HepG2 (cell line): Measurements from ENCODE around the gene S1PR3. TPM values are rescaled to one million over a fixed set of nuclear protein-coding genes. Genes with fewer than 3 reads are reported as not detected.

ENCODE experiments used
- ATAC-seq: fragments of 200-7000 bp; cut with Tn5 transposase; 3 replicates; pipeline ENCODE4 v1.9.1; 2020; ENCODE audit warnings: mild to moderate bottlenecking, moderate library complexity
- BruUV-seq: library from RNA; stranded (reverse); fragments of 400-500 nt; replicated peaks from 2 replicates; lab custom pipeline; 2021; lab: Mats Ljungman, UMichigan
- CTCF ChIA-PET: fragments of 300-600 bp; formaldehyde crosslinking; extraction: SDS; loops from one replicate; lab custom pipeline; 2021; ENCODE audit warnings: low total read pairs, inconsistent platforms, low intra/inter-chr PET ratio; lab: Yijun Ruan, JAX
- POLR2A ChIA-PET: fragments of 350-600 bp; sonication (Branson Sonifier 250); formaldehyde crosslinking; loops from one replicate; lab custom pipeline; 2020; ENCODE audit warnings: antibody characterized with exemption, inconsistent platforms; lab: Yijun Ruan, JAX
- DNase-seq: peaks from one replicate; pipeline ENCODE4 v3.0.0-alpha.2; 2015; ENCODE audit warnings: low spot score
- FAIRE-seq: peaks from 3 replicates; lab custom pipeline; 2011; peaks lifted over from hg19 to GRCh38; lab: Jason Lieb, UNC
- H2AFZ ChIP-seq: one replicate; pipeline ENCODE4 v1.6.1; 2011; ENCODE audit warnings: low read length, inconsistent platforms
- H3K27ac ChIP-seq: fragments of 300-600 bp; 3 replicates; pipeline ENCODE4 v1.8.0; 2011; ENCODE audit warnings: mixed run types, mild to moderate bottlenecking, mixed read lengths, low read length, inconsistent platforms; ENCODE audit not compliant: insufficient read depth; ENCODE audit errors: extremely low read length
- H3K27me3 ChIP-seq, 2 experiments: fragments of 200-600 bp in 1 of 2; 2 replicates in 1 of 2; 3 replicates in 1 of 2; pipeline versions ENCODE4 v1.6.0 to v1.8.0; 2011; ENCODE audit warnings: low read length in 2 of 2, mild to moderate bottlenecking in 2 of 2, moderate library complexity in 2 of 2, inconsistent platforms in 1 of 2; ENCODE audit not compliant: insufficient read depth in 2 of 2, control insufficient read depth in 1 of 2
- H3K36me3 ChIP-seq, 2 experiments: fragments of 200-600 bp in 1 of 2; replicated peaks in 1 of 2; 2 replicates in 1 of 2; 3 replicates in 1 of 2; pipeline versions ENCODE4 v1.5.1 to v1.8.0; 2011; ENCODE audit warnings: low read length in 2 of 2, inconsistent platforms in 1 of 2; ENCODE audit not compliant: insufficient read depth in 2 of 2, control insufficient read depth in 1 of 2
- H3K4me1 ChIP-seq: 2 replicates; pipeline ENCODE4 v1.5.1; 2012; ENCODE audit warnings: low read length, inconsistent platforms; ENCODE audit not compliant: insufficient read depth
- H3K4me2 ChIP-seq: 2 replicates; pipeline ENCODE4 v1.6.0; 2011; ENCODE audit warnings: low read depth, low read length, inconsistent platforms
- H3K4me3 ChIP-seq, 3 experiments: fragments of 200-600 bp in 1 of 3; sonication (generic), shearing (Covaris generic) in 1 of 3; replicated peaks in 1 of 3; 2 replicates each; pipeline ENCODE4 v1.5.1; 2011 to 2016; ENCODE audit warnings: low read length in 3 of 3, inconsistent platforms in 2 of 3, low read depth in 2 of 3, mild to moderate bottlenecking in 2 of 3, control low read depth in 1 of 3, mixed read lengths in 1 of 3; ENCODE audit not compliant: insufficient read depth in 1 of 3
- H3K79me2 ChIP-seq: one replicate; pipeline ENCODE4 v1.6.1; 2011; ENCODE audit warnings: low read length, inconsistent platforms; ENCODE audit not compliant: insufficient read depth
- H3K9ac ChIP-seq: 2 replicates; pipeline ENCODE4 v1.6.0; 2011; ENCODE audit warnings: mild to moderate bottlenecking, low read depth, low read length, inconsistent platforms; ENCODE audit not compliant: insufficient read depth
- H3K9me3 ChIP-seq: 2 replicates; pipeline ENCODE4 v1.5.1; 2012; ENCODE audit warnings: mild to moderate bottlenecking, low read length
- H4K20me1 ChIP-seq: 2 replicates; pipeline ENCODE4 v1.6.0; 2011; ENCODE audit warnings: inconsistent platforms, mild to moderate bottlenecking, low read length, moderate library complexity; ENCODE audit not compliant: insufficient read depth
- BRCA1 ChIP-seq: sonication (generic); formaldehyde crosslinking; IDR thresholded peaks from 2 replicates; pipeline ENCODE4 v1.4.0; 2020; ENCODE audit warnings: missing genetic modification reagents
- E2F2 ChIP-seq: sonication (generic); formaldehyde crosslinking; IDR thresholded peaks from 2 replicates; pipeline ENCODE4 v1.4.0; 2020; ENCODE audit warnings: missing genetic modification reagents, borderline replicate concordance
- HMG20A ChIP-seq: IDR thresholded peaks from 2 replicates; pipeline ENCODE4 v1.6.1; 2016; ENCODE audit warnings: borderline replicate concordance
- HNF1A ChIP-seq, 2 experiments: sonication (generic) in 1 of 2; formaldehyde crosslinking in 1 of 2; IDR thresholded peaks; 2 replicates each; pipeline versions ENCODE4 v1.4.0 to v1.6.1; 2016 to 2020; ENCODE audit warnings: borderline replicate concordance in 1 of 2, low read depth in 1 of 2, mild to moderate bottlenecking in 1 of 2, missing genetic modification reagents in 1 of 2
- IRF2 ChIP-seq: IDR thresholded peaks from 2 replicates; pipeline ENCODE4 v1.6.1; 2018; ENCODE audit warnings: missing genetic modification reagents, missing compliant biosample characterization
- MAF1 ChIP-seq: sonication (generic); formaldehyde crosslinking; IDR thresholded peaks from 2 replicates; pipeline ENCODE4 v1.5.0; 2020; ENCODE audit warnings: missing genetic modification reagents, borderline replicate concordance
- NCOA5 ChIP-seq: sonication (generic); formaldehyde crosslinking; IDR thresholded peaks from 2 replicates; pipeline ENCODE4 v1.4.0; 2020; ENCODE audit warnings: missing genetic modification reagents
- SMC3 ChIP-seq: IDR thresholded peaks from 2 replicates; pipeline ENCODE4 v1.6.1; 2011; ENCODE audit warnings: low read length, improper control_type of control experiment
- THRA ChIP-seq: sonication (generic); formaldehyde crosslinking; IDR thresholded peaks from 2 replicates; pipeline ENCODE4 v1.4.0; 2020; ENCODE audit warnings: missing genetic modification reagents, borderline replicate concordance
- ZBTB44 ChIP-seq: sonication (generic); formaldehyde crosslinking; IDR thresholded peaks from 2 replicates; pipeline ENCODE4 v1.4.0; 2020; ENCODE audit warnings: missing genetic modification reagents
- ZNF790 ChIP-seq: sonication (generic); formaldehyde crosslinking; IDR thresholded peaks from 2 replicates; pipeline ENCODE4 v1.8.0; 2022; ENCODE audit warnings: missing genetic modification reagents, mild to moderate bottlenecking, borderline replicate concordance
- WGBS: methylation state at CpG from one replicate; pipeline ENCODE4 v1.1.6; 2017; ENCODE audit warnings: low lambda C conversion rate; 5-methylcytosine and 5-hydroxymethylcytosine counted together
- in situ Hi-C: cut with HindIII; loops from 2 replicates; pipeline ENCODE4 v1.10.0; 2017; ENCODE audit warnings: low pct_unique_long_range_greater_than_20kb; ENCODE audit not compliant: extremely low pct_ligation_motif_present
- intact Hi-C: fragments of 100-400 bp; cut with micrococcal nuclease; formaldehyde crosslinking; loops from one replicate; pipeline ENCODE4 v1.10.0; 2022; ENCODE audit not compliant: unreplicated experiment
- polyA plus RNA-seq, 8 experiments: library from polyadenylated mRNA; depleted of rRNA in 3 of 8; stranded (reverse) in 7 of 8; unstranded in 1 of 8; fragments of >200 nt; fragmentation: Illumina TruSeq in 4 of 8; extraction: Trizol in 4 of 8; gene quantifications; 2 replicates each; pipeline versions ENCODE4 v1.2.1 to v1.2.3, GENCODE V29; 2011 to 2016; ENCODE audit warnings: low read depth in 4 of 8, missing spikeins in 1 of 8, mixed read lengths in 1 of 8; ENCODE audit not compliant: insufficient read depth in 1 of 8
- total RNA-seq, 5 experiments: library from RNA; depleted of rRNA; stranded (reverse); fragments of >200 nt; fragmentation: Illumina TruSeq; extraction: Trizol; gene quantifications; 2 replicates each; pipeline ENCODE4 v1.2.3, GENCODE V29; 2016; ENCODE audit warnings: low read depth in 1 of 5

Gene S1PR3
- total and polyA plus RNA-seq, 2 of the 13 experiments (the other 11 are each of a cell fraction or from before 2014, with no cell fraction given), result 0.02 TPM; not detected in 1

GRCh38 chr9:89013660-89014059 is 22.4 kb downstream of the S1PR3 start:
- in situ Hi-C loops, result no loop called here

More at GRCh38 chr9:89013660-89014059, 22.4 kb downstream of the S1PR3 start:
- no peak overlapping the region for H3K4me2 ChIP-seq
- no peak overlapping the region for H3K4me3 ChIP-seq
- no peak for FAIRE-seq
- no peaks in the 10 kb centered on the region for H3K79me2 ChIP-seq
- H3K27me3 ChIP-seq, result no peaks in the 10 kb centered on the region
- no peak for ATAC-seq
- POLR2A ChIA-PET, result no interaction called here
- DNase-seq, result no peak
- no peaks in the 10 kb centered on the region for H3K9me3 ChIP-seq
- BruUV-seq, result no TSS peak
- no peak overlapping the region for H2AFZ ChIP-seq
- no peak overlapping the region for H3K9ac ChIP-seq
- H3K27ac ChIP-seq, result no peak overlapping the region
- TF ChIP-seq THRA (no peak), E2F2 (CRISPR knock-in tag) (no peak), HMG20A (CRISPR knock-in tag) (no peak), SMC3 (no peak), HNF1A (IDR thresholded peaks at IDR 0.05; ENCODE audit: low read depth) (no peak), HNF1A (CRISPR knock-in tag; IDR thresholded peaks at IDR 0.05; ENCODE audit: borderline replicate concordance) (no peak), IRF2 (CRISPR knock-in tag) (no peak), ZNF790 (no peak), ZBTB44 (CRISPR knock-in tag) (no peak), MAF1 (CRISPR knock-in tag) (no peak), BRCA1 (CRISPR knock-in tag) (no peak), NCOA5 (CRISPR knock-in tag) (no peak)
- TF ChIP-seq, all 625 proteins: peak for 0
- intact Hi-C loops, result no loop called here
- CTCF ChIA-PET, result no interaction called here
- Histone ChIP-seq H3K4me1 (no peaks in the 10 kb centered on the region), H3K36me3 (no peaks in the 10 kb centered on the region), H4K20me1 (no peaks in the 10 kb centered on the region)
- 0% methylated on average over 1 of the region's 1 CpG for WGBS
